Keratinocyte (primary cell): ENCODE measurements around the gene PLXNA2. TPM values are rescaled to one million over a fixed set of nuclear protein-coding genes. Genes with fewer than 3 reads are reported as not detected.

Source experiments
- DNase-seq: peaks from one replicate; pipeline ENCODE4 v3.0.0-alpha.2; 2011; ENCODE audit warnings: low read depth, missing footprints, low spot score
- FAIRE-seq: peaks from 2 replicates; lab custom pipeline; 2011; peaks lifted over from hg19 to GRCh38; lab: Jason Lieb, UNC
- H2AFZ ChIP-seq: 2 replicates; pipeline ENCODE4 v1.6.0; 2012; ENCODE audit warnings: low read length, control low read depth, inconsistent platforms; ENCODE audit not compliant: control insufficient read depth
- H3K27ac ChIP-seq: 2 replicates; pipeline ENCODE4 v1.5.1; 2011; ENCODE audit warnings: low read length; ENCODE audit not compliant: control insufficient read depth, insufficient read depth
- H3K27me3 ChIP-seq: 3 replicates; pipeline ENCODE4 v1.6.0; 2011; ENCODE audit warnings: low read length; ENCODE audit not compliant: control insufficient read depth, insufficient read depth; ENCODE audit errors: extremely low read depth
- H3K36me3 ChIP-seq, 2 experiments: 2 replicates in 1 of 2; 3 replicates in 1 of 2; pipeline ENCODE4 v1.5.1; 2011; ENCODE audit warnings: low read length in 2 of 2, mild to moderate bottlenecking in 1 of 2; ENCODE audit not compliant: control insufficient read depth in 2 of 2, insufficient read depth in 2 of 2; ENCODE audit errors: extremely low read depth in 1 of 2
- H3K4me1 ChIP-seq: 3 replicates; pipeline ENCODE4 v1.5.1; 2011; ENCODE audit warnings: low read length; ENCODE audit not compliant: control insufficient read depth, insufficient read depth; ENCODE audit errors: extremely low read depth
- H3K4me2 ChIP-seq: 3 replicates; pipeline ENCODE4 v1.6.0; 2011; ENCODE audit warnings: low read depth, low read length; ENCODE audit not compliant: control insufficient read depth, insufficient read depth; ENCODE audit errors: extremely low read depth
- H3K4me3 ChIP-seq, 3 experiments: fragments of 200-600 bp in 1 of 3; sonication (generic) in 1 of 3; 2 replicates in 2 of 3; 3 replicates in 1 of 3; pipeline ENCODE4 v1.5.1; 2011 to 2016; ENCODE audit warnings: low read length in 3 of 3, mild to moderate bottlenecking in 3 of 3, control low read depth in 2 of 3, inconsistent platforms in 1 of 3, low read depth in 1 of 3, mixed read lengths in 1 of 3, mixed run types in 1 of 3, moderate library complexity in 1 of 3; ENCODE audit not compliant: control insufficient read depth in 2 of 3, insufficient read depth in 2 of 3; ENCODE audit errors: extremely low read depth in 1 of 3
- H3K79me2 ChIP-seq: 2 replicates; pipeline ENCODE4 v1.6.0; 2012; ENCODE audit warnings: low read length; ENCODE audit not compliant: control insufficient read depth, insufficient read depth
- H3K9ac ChIP-seq: 3 replicates; pipeline ENCODE4 v1.6.0; 2011; ENCODE audit warnings: low read length; ENCODE audit not compliant: control insufficient read depth, insufficient read depth; ENCODE audit errors: extremely low read depth
- H3K9me1 ChIP-seq: 3 replicates; pipeline ENCODE4 v1.6.0; 2011; ENCODE audit warnings: low read length; ENCODE audit not compliant: control insufficient read depth, insufficient read depth; ENCODE audit errors: extremely low read depth
- H3K9me3 ChIP-seq: 2 replicates; pipeline ENCODE4 v1.5.1; 2012; ENCODE audit warnings: low read depth, low read length; ENCODE audit not compliant: control insufficient read depth
- H4K20me1 ChIP-seq: 3 replicates; pipeline ENCODE4 v1.6.0; 2011; ENCODE audit warnings: low read length; ENCODE audit not compliant: control insufficient read depth, insufficient read depth; ENCODE audit errors: extremely low read depth
- EZH2 ChIP-seq: IDR thresholded peaks from one replicate; pipeline ENCODE4 v1.6.1; 2012; ENCODE audit warnings: inconsistent platforms, mild to moderate bottlenecking, low read length, moderate library complexity
- dilution Hi-C: fragments of 300-500 bp; cut with MboI; formaldehyde crosslinking; loops from one replicate; pipeline ENCODE4 v1.7.0; 2020; ENCODE audit warnings: low sequenced_read_pairs; ENCODE audit not compliant: extremely low pct_ligation_motif_present
- polyA plus RNA-seq, 5 experiments: library from polyadenylated mRNA; depleted of rRNA in 3 of 5; stranded (reverse) in 3 of 5; stranded (forward) in 1 of 5; unstranded in 1 of 5; fragments of >200 nt; gene quantifications; 1 replicate in 1 of 5; 2 replicates in 3 of 5; 3 replicates in 1 of 5; pipeline versions ENCODE4 v1.2.1 to v1.2.3, GENCODE V29; 2011 to 2012; ENCODE audit warnings: missing spikeins in 2 of 5, low read depth in 1 of 5, low replicate concordance in 1 of 5
- TF ChIP-seq, protein P1 (sequence below), 3 experiments: IDR thresholded peaks in 1 of 3; conservative IDR thresholded peaks in 1 of 3; optimal IDR thresholded peaks in 1 of 3; 2 replicates in 2 of 3; 3 replicates in 1 of 3; pipeline versions ENCODE3 to v1.5.1; 2011; ENCODE audit warnings: low read length in 3 of 3, mild to moderate bottlenecking in 3 of 3, moderate library complexity in 2 of 3, control low read depth in 1 of 3, inconsistent platforms in 1 of 3; ENCODE audit not compliant: insufficient read depth in 2 of 3; ENCODE audit errors: extremely low read depth in 1 of 3

The PLXNA2 gene
- polyA plus RNA-seq, 1 donor (not counting 4 experiments of a cell fraction or from before 2014, with no cell fraction given) = 6.7 TPM

DNA sequence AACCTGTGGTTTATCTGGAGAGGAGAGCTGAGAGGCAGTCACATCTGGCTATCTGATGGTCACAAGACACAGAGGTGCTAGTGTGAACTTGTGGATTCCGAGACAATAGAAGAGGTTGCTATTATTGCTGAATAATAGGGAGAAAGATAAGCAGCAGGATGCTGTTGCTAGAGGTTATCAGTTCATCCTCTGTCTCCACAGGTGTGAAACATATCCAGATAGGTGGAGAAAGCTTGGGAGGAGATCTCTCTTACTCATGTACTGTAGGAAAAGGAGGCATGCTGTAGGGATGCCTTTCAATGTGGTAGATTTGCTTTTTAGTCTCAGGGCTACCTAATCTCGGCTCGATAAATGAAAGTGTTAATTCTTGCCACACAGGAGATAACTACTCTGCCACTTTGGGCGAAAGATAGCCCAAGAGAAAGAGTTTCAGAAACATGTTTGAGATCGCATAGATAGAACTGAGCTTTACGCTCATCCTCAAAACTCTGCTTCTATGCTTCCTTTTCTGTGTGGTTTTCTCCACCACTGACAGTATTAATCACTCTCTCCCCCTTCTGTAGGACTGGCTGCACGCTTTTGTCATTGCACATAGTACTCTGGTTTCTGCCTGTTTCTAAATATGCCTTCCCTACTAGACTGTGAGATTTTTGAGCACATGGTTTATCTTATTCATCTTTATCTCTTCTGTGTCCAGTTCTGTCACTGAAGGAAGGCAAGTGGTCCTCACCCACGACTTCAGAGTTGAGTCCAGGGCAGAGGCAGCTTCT, 36.7 kb upstream of the PLXNA2 start:
- H3K4me2 ChIP-seq = no peak overlapping the region
- no peaks in the 10 kb centered on the region for H3K36me3 ChIP-seq
- FAIRE-seq (no peak), DNase-seq (no peak)
- no peak overlapping the region for H2AFZ ChIP-seq
- TF ChIP-seq EZH2 = no peak
- TF ChIP-seq, protein P1, sequence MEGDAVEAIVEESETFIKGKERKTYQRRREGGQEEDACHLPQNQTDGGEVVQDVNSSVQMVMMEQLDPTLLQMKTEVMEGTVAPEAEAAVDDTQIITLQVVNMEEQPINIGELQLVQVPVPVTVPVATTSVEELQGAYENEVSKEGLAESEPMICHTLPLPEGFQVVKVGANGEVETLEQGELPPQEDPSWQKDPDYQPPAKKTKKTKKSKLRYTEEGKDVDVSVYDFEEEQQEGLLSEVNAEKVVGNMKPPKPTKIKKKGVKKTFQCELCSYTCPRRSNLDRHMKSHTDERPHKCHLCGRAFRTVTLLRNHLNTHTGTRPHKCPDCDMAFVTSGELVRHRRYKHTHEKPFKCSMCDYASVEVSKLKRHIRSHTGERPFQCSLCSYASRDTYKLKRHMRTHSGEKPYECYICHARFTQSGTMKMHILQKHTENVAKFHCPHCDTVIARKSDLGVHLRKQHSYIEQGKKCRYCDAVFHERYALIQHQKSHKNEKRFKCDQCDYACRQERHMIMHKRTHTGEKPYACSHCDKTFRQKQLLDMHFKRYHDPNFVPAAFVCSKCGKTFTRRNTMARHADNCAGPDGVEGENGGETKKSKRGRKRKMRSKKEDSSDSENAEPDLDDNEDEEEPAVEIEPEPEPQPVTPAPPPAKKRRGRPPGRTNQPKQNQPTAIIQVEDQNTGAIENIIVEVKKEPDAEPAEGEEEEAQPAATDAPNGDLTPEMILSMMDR (optimal IDR thresholded peaks at IDR 0.05 in 1 of 3, IDR thresholded peaks at IDR 0.05 in 1 of 3, conservative IDR thresholded peaks at IDR 0.05 in 1 of 3; ENCODE audit: extremely low read depth in 1 of 3, insufficient read depth in 2 of 3, low read length in 3 of 3) = no peak
- H4K20me1 ChIP-seq = no peaks in the 10 kb centered on the region
- peaks cover 28% of the 10 kb centered on the region for H3K27me3 ChIP-seq
- no peak overlapping the region for H3K9ac ChIP-seq
- no peaks in the 10 kb centered on the region for H3K4me1 ChIP-seq
- no peaks in the 10 kb centered on the region for H3K9me3 ChIP-seq
- no peak overlapping the region for H3K27ac ChIP-seq
- H3K9me1 ChIP-seq = no peaks in the 10 kb centered on the region
- H3K4me3 ChIP-seq = no peak overlapping the region
- no peaks in the 10 kb centered on the region for H3K79me2 ChIP-seq
- dilution Hi-C loops = no loop called here

DNA sequence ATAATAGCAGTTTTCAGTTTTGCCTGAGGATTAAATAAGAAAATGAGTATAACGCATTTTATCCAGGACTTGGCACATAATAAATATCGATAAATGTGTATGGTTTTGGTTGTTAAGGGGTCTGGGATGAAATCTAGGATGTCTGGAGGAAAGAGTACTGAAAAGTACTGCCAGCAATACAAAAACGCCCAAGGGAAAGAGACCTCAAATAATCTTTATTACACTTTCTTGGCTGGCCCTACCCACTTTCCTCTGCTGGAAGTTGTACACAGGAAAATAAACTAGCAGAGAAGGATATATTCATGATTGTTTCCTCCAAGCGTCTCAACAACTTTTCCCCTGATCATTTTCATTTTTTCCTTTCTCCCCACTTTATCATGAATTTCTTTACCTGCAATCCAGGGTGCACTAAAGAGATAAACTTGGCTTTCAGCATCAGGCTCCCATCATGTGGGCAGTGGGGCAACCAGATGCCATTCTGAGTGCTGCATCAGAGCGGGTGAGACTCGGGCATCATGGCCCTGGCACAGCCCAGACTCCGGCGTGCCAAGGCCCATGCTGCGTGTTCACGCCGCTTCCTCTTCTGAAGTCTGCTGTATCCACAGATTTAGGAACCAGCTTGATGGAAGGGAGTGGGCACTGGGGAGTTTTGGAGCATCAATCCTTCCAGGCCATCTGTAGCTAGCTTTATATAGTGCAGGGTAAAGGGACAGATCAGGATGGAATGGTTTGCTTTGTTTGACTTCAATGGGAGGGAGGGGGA, 35.8 kb upstream of the PLXNA2 start:
- H3K27me3 ChIP-seq = peaks cover 28% of the 10 kb centered on the region
- DNase-seq (no peak), FAIRE-seq (no peak)
- no peaks in the 10 kb centered on the region for H3K36me3 ChIP-seq
- H3K4me3 ChIP-seq = no peak overlapping the region
- H3K9ac ChIP-seq = no peak overlapping the region
- H3K9me1 ChIP-seq = no peaks in the 10 kb centered on the region
- TF ChIP-seq EZH2 = no peak
- TF ChIP-seq, protein P1 (optimal IDR thresholded peaks at IDR 0.05 in 1 of 3, IDR thresholded peaks at IDR 0.05 in 1 of 3, conservative IDR thresholded peaks at IDR 0.05 in 1 of 3; ENCODE audit: extremely low read depth in 1 of 3, insufficient read depth in 2 of 3, low read length in 3 of 3) = no peak
- dilution Hi-C loops = no loop called here
- H2AFZ ChIP-seq = no peak overlapping the region
- H4K20me1 ChIP-seq = no peaks in the 10 kb centered on the region
- H3K4me2 ChIP-seq = no peak overlapping the region
- H3K9me3 ChIP-seq = no peaks in the 10 kb centered on the region
- no peak overlapping the region for H3K27ac ChIP-seq
- no peaks in the 10 kb centered on the region for H3K4me1 ChIP-seq
- no peaks in the 10 kb centered on the region for H3K79me2 ChIP-seq
